Measurements from ENCODE around the gene STOML3.

DNA sequence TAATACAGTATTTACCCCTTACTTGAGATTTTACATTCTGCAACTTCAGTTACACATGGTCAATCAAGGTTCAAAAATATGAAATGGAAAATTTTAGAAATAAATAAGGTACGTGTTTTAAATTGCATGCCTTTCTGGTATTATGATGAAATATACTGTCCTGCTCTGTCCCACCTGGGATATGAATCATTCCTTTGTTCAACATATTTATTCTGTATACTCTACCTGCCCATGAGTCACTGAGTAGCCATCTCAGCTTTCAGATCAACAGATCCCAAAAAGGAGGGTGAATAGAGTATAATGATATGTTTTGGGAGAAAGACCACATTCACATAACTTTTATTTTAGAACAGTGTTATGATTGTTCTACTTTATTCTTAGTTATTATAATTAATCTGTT lies 37.8 kb downstream of the STOML3 start:
- no peak for TF ChIP-seq CTCF (IDR thresholded peaks at IDR 0.05; ENCODE audit: low read depth, low read length)
- no peak for TF ChIP-seq EZH2phosphoT487 (IDR thresholded peaks at IDR 0.05; ENCODE audit: low read depth)
